Ovary (tissue), 9 donors: ENCODE measurements around the gene CALB2. TPM values are rescaled to one million over a fixed set of nuclear protein-coding genes. Genes with fewer than 3 reads are reported as not detected.

Experiments used
- DNase-seq, 5 donors: peaks; one replicate each; pipeline ENCODE4 v3.0.0-alpha.2; 2019 to 2020
- H3K27ac ChIP-seq, 2 donors: fragments of 200-600 bp; one replicate each; pipeline versions ENCODE4 v1.5.1 to v1.8.0; 2019 to 2022
- H3K27me3 ChIP-seq: fragments of 200-600 bp; one replicate; pipeline ENCODE4 v1.8.0; 2022
- H3K36me3 ChIP-seq: fragments of 200-600 bp; sonication (generic); one replicate; pipeline ENCODE4 v1.5.1; 2019
- H3K4me1 ChIP-seq: one replicate; pipeline ENCODE4 v1.8.1; 2013; ENCODE audit warnings: mild to moderate bottlenecking, moderate library complexity; ENCODE audit not compliant: insufficient read depth
- H3K4me3 ChIP-seq: fragments of 200-600 bp; sonication (generic); one replicate; pipeline ENCODE4 v1.5.1; 2017
- H3K9me3 ChIP-seq, 2 donors: fragments of 200-600 bp in 1 of 2; sonication (generic) in 1 of 2; one replicate each; pipeline versions ENCODE4 v1.5.1 to v1.8.1; 2013 to 2019; ENCODE audit warnings: mild to moderate bottlenecking in 1 of 2, moderate library complexity in 1 of 2
- CTCF ChIP-seq, 3 donors: fragments of 450-650 bp in 2 of 3; fragments of 200-600 bp in 1 of 3; IDR thresholded peaks; one replicate each; pipeline versions ENCODE4 v1.5.1 to v1.8.0; 2016 to 2022; ENCODE audit warnings: antibody characterized with exemption in 3 of 3, mild to moderate bottlenecking in 1 of 3
- EP300 ChIP-seq: sonication (generic); formaldehyde crosslinking; IDR thresholded peaks from one replicate; pipeline ENCODE4 v1.6.1; 2017; ENCODE audit warnings: antibody characterized with exemption
- POLR2A ChIP-seq: fragments of 450-650 bp; IDR thresholded peaks from one replicate; pipeline ENCODE4 v1.6.1; 2017; ENCODE audit warnings: antibody characterized with exemption, mild to moderate bottlenecking, moderate library complexity
- WGBS, 3 donors: extraction: QIAGEN DNeasy Blood & Tissue Kit in 1 of 3; methylation state at CpG; one replicate each; pipeline versions ENCODE4 v1.1.5 to v1.1.7; 2013 to 2017; 5-methylcytosine and 5-hydroxymethylcytosine counted together
- intact Hi-C, 4 donors: fragments of 100-400 bp; cut with DNase I; formaldehyde crosslinking; loops; one replicate each; pipeline versions ENCODE4 v1.11.0 to v1.15.1; 2022 to 2023
- polyA plus RNA-seq, 2 donors: library from polyadenylated mRNA; stranded (reverse); fragments of 200-250 nt in 1 of 2; fragments of 350-450 nt in 1 of 2; fragmentation: Illumina TruSeq in 1 of 2; extraction: RNeasy Lipid Tissue Mini Kit (QIAGEN cat#74804) in 1 of 2; gene quantifications; one replicate each; pipeline ENCODE4 v1.2.3, GENCODE V29; 2013 to 2014
- total RNA-seq, 7 donors: library from RNA; depleted of rRNA in 2 of 7; stranded (reverse); fragments of >200 nt in 2 of 7; fragmentation: NEBNext Ultra II Directional in 3 of 7; extraction: Animal tissue kit (Norgen Biotek cat#: 25700) in 3 of 7; gene quantifications; one replicate each; pipeline versions ENCODE4 v1.1.0 to v1.2.4, GENCODE V29; 2016 to 2023
- donor health status: DM: no; HTN: no; CAD: no; lungs with moderate emphysema.
- donor health status: DM: no; HTN: no; CAD: no.
- donor health status: Bipolar disorder and iron deficiency.
- donor health status: DM: yes; HTN: yes; CAD: no.
- donor health status: DM: no; HTN: no; CAD: no.
- donor health status: DM: yes; HTN: yes; CAD: no.

The CALB2 gene
- total and polyA plus RNA-seq, 9 donors, result 1.7 to 176 (median 5.2) TPM

DNA sequence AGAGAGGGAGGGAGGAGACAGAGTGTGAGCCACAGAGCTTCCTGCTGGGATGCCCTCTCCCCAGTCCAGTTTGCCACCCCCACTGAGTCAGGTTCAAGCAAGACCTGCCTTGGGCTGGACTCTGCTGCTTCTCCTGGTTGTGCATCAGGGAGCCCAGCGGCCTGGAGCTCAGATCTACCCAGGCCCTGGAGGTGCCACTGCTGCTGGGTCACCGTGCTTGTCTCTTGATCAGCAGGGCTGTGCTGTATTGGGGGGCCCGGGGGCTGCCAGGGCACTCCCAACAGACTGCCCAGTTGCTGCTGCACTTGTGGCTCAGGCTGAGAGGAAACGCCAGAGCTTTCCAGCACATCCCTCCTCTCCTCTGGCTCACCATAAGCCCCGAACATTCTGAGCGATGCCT, 74.4 kb downstream of the CALB2 start:
- intact Hi-C loops, result no loop called here
- DNase-seq, result no peak
- Histone ChIP-seq H3K4me1 (no peaks in the 10 kb centered on the region), H3K27ac (no peak overlapping the region), H3K36me3 (no peaks in the 10 kb centered on the region), H3K9me3 (no peaks in the 10 kb centered on the region), H3K27me3 (no peaks in the 10 kb centered on the region), H3K4me3 (no peak overlapping the region)
- WGBS, 3 donors, result 69 to 78% (median 70%) methylated on average over 6 of the region's 6 CpGs
- TF ChIP-seq CTCF (IDR thresholded peaks at IDR 0.05) (no peak), POLR2A (no peak), EP300 (no peak)

DNA sequence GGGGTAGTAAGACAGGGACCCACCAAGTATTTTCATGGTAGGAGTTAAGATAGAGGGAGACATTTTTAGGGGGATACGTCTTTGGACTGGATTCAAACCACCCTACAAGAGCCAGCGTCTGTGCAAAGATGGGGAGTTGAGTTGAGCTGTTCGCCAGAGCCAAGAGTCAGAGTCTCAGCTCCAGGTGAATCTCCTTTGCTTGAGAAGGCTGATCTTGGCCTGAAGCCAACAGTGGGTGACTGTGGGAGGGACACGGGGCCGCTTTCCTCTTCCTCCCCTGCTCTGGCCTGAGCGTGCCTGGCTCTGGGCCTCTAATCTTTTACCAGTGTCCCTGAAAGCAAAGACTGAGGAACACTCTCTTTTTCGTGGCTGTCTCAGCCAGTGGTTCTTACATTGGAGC, 78.0 kb downstream of the CALB2 start:
- DNase-seq, result no peak
- WGBS, 3 donors, result 63 to 69% (median 66%) methylated on average over 7 of the region's 7 CpGs
- no peak overlapping the region for H3K27ac ChIP-seq
- intact Hi-C loops, result no loop called here
- H3K36me3 ChIP-seq, result no peaks in the 10 kb centered on the region
- H3K27me3 ChIP-seq, result no peaks in the 10 kb centered on the region
- H3K9me3 ChIP-seq, result no peaks in the 10 kb centered on the region
- no peak overlapping the region for H3K4me3 ChIP-seq
- TF ChIP-seq EP300 (no peak), CTCF (IDR thresholded peaks at IDR 0.05) (no peak), POLR2A (no peak)
- H3K4me1 ChIP-seq, result no peaks in the 10 kb centered on the region

DNA sequence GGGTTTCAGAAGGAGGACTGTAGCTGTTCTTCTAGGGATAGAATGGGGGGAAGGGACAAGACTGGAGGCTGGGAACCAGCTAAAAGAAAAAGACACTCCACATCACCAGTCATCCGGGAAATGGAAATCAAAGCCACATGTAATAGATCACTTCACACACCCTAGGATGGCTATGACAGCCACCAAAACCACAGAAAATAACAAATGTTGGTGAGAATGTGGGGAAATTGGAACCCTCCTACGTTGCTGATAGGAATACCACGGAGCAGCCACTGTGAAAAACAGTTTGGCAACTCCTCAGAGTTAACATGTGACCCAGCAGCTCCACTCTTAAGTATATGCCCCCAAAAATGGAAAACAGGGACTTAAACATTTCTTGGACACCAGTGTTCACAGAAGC, 81.0 kb downstream of the CALB2 start:
- no peak for DNase-seq
- intact Hi-C loops, result no loop called here
- Histone ChIP-seq H3K4me3 (no peak overlapping the region), H3K27me3 (no peaks in the 10 kb centered on the region), H3K36me3 (no peaks in the 10 kb centered on the region), H3K27ac (no peak overlapping the region), H3K9me3 (peaks cover 0 to 8% of the 10 kb centered on the region in 2 donors), H3K4me1 (no peaks in the 10 kb centered on the region)
- 42 to 50% (median 44%) methylated on average over 3 of the region's 3 CpGs for WGBS, 3 donors
- TF ChIP-seq POLR2A, result no peak
- no peak for TF ChIP-seq CTCF (IDR thresholded peaks at IDR 0.05)

Other genes starting within 250 kb of the CALB2 start
- 10 to 100 TPM in 2 of 7 donors, 1 to 10 TPM in 5; 2.9 to 59.4 (median 4.5) TPM for gene HYDIN, start 128.0 kb upstream of the CALB2 start, total RNA-seq
- under 1 TPM; 0.39 to 0.95 TPM for gene HYDIN, start 128.0 kb upstream of the CALB2 start, polyA plus RNA-seq
- gene CMTR2, start 69.3 kb upstream of the CALB2 start, total RNA-seq, result 10 to 100 TPM; 14.0 to 26.1 (median 18.4) TPM
- gene CMTR2, start 69.3 kb upstream of the CALB2 start, polyA plus RNA-seq, result 10 to 100 TPM in 1 of 2 donors, 1 to 10 TPM in 1; 5.6 to 11.3 TPM
- not detected for gene TLE7, start 83.3 kb downstream of the CALB2 start, total RNA-seq
- under 1 TPM in 1 of 2 donors, not detected in 1; 0.10 TPM for gene TLE7, start 83.3 kb downstream of the CALB2 start, polyA plus RNA-seq
- 10 to 100 TPM in 1 of 7 donors, 1 to 10 TPM in 6; 5.4 to 10.8 (median 8.9) TPM for gene ZNF23, start 103.5 kb downstream of the CALB2 start, total RNA-seq
- 1 to 10 TPM; 6.9 to 9.0 TPM for gene ZNF23, start 103.5 kb downstream of the CALB2 start, polyA plus RNA-seq
- 1 to 10 TPM; 3.7 to 9.9 (median 6.0) TPM for gene ZNF19, start 130.6 kb downstream of the CALB2 start, total RNA-seq
- 1 to 10 TPM; 4.0 to 5.5 TPM for gene ZNF19, start 130.6 kb downstream of the CALB2 start, polyA plus RNA-seq
- gene CHST4, start 167.7 kb downstream of the CALB2 start, total RNA-seq, result 1 to 10 TPM in 1 of 7 donors, under 1 TPM in 3, not detected in 3; 0.20 to 4.0 (median 0.70) TPM
- gene CHST4, start 167.7 kb downstream of the CALB2 start, polyA plus RNA-seq, result under 1 TPM; 0.05 to 0.10 TPM
- 1 to 10 TPM in 1 of 7 donors, under 1 TPM in 3, not detected in 3; 0.20 to 1.3 (median 0.35) TPM for gene TAT, start 218.4 kb downstream of the CALB2 start, total RNA-seq
- gene TAT, start 218.4 kb downstream of the CALB2 start, polyA plus RNA-seq, result under 1 TPM in 1 of 2 donors, not detected in 1; 0.02 TPM